ENCODE data around the gene ADGRL1.

GRCh38 chr19:14127929-14128509 is 78.0 kb downstream of the ADGRL1 start:
- TF ChIP-seq ZBTB2 (IDR thresholded peaks at IDR 0.05) (no peak), CTCF (IDR thresholded peaks at IDR 0.05 in 2 of 3, conservative IDR thresholded peaks at IDR 0.05 in 1 of 3; ENCODE audit: insufficient read depth in 2 of 3, low read depth in 1 of 3, low read length in 3 of 3) (no peak), POLR2A (conservative IDR thresholded peaks at IDR 0.05) (no peak), HDAC6 (IDR thresholded peaks at IDR 0.05; ENCODE audit: low read depth, low read length) (no peak), REST (IDR thresholded peaks at IDR 0.05; ENCODE audit: borderline replicate concordance) (no peak), REST (CRISPR knock-in tag; IDR thresholded peaks at IDR 0.05; ENCODE audit: low read depth) (no peak), EZH2 (IDR thresholded peaks at IDR 0.05; ENCODE audit: borderline replicate concordance, low read depth, low read length) (no peak), NR4A1 (CRISPR knock-in tag; IDR thresholded peaks at IDR 0.05) (no peak), NR4A1 (tag; IDR thresholded peaks at IDR 0.05) (no peak), CHD2 (IDR thresholded peaks at IDR 0.05; ENCODE audit: low read depth, low read length) (no peak), BRCA1 (IDR thresholded peaks at IDR 0.05) (no peak), BRCA1 (CRISPR knock-in tag; IDR thresholded peaks at IDR 0.05) (no peak), POLR2AphosphoS5 (IDR thresholded peaks at IDR 0.05; ENCODE audit: control insufficient read depth, insufficient read depth, low read depth, low read length) (no peak), ZBTB26 (CRISPR knock-in tag; IDR thresholded peaks at IDR 0.05) (no peak), ZBTB7A (IDR thresholded peaks at IDR 0.05; ENCODE audit: borderline replicate concordance, control insufficient read depth, low read depth, low read length) (no peak), BRD9 (IDR thresholded peaks at IDR 0.05; ENCODE audit: low read depth, partially characterized antibody) (no peak)
